ENCODE results near the gene DENND6B. TPM values are rescaled to one million over a fixed set of nuclear protein-coding genes. Genes with fewer than 3 reads are reported as not detected.
"Not testable (repeated sequence)": the region's sequence is repeated elsewhere in the genome, so short reads cannot be mapped to it uniquely, and the experiment has no call there.

The DENND6B gene, protein sequence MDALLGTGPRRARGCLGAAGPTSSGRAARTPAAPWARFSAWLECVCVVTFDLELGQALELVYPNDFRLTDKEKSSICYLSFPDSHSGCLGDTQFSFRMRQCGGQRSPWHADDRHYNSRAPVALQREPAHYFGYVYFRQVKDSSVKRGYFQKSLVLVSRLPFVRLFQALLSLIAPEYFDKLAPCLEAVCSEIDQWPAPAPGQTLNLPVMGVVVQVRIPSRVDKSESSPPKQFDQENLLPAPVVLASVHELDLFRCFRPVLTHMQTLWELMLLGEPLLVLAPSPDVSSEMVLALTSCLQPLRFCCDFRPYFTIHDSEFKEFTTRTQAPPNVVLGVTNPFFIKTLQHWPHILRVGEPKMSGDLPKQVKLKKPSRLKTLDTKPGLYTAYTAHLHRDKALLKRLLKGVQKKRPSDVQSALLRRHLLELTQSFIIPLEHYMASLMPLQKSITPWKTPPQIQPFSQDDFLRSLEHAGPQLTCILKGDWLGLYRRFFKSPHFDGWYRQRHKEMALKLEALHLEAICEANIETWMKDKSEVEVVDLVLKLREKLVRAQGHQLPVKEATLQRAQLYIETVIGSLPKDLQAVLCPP
- total RNA-seq (2014; rRNA removed), result 2.8 and 3.5 TPM in 2 replicates
- polyA plus RNA-seq (2012), result 4.5 TPM

DNA sequence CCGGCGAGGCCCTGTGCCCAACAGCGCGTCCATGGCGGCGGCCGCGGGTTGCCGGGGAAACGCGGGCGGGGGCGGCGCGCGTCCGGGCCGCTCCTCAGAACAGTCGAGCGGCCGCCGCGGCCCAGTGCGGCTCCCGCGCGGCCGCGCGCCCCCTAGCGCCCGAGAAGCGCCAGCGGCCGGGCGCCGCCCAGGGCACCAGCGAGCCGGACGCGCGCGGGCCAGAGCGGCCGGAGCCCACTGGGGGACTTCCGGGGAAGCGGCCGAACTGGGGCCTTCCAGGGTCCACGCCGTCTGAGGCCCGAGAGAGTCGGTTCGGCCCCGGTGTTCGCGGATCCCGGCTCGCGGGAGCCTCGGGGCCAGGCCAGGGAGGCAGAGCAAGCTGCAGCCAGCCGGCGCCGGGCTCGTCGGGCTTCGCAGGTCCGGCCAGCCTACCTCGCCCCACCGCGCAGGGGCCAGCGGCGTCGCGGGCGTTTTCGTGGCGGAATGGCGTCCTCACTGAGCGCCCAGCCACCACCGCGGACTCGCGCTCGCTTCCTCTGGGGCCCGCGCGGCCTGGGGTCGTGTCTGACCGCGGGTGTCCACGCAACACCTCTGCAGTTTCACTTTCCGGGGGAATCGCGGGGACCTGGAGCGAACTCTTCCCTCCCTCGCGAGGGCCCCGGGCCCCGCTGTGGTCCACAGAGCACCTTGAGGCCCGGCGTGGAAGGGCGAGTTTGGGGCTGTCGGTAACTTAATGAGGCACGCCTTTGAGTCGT is at the start of gene DENND6B:
TSS of gene DENND6B (minus strand) at position 57 of the 755 bp plus-strand sequence. CDS start at position 33, 24 bp downstream.
- peak; percentile 73 for DNase-seq (ENCODE audit: low read depth)

DNA sequence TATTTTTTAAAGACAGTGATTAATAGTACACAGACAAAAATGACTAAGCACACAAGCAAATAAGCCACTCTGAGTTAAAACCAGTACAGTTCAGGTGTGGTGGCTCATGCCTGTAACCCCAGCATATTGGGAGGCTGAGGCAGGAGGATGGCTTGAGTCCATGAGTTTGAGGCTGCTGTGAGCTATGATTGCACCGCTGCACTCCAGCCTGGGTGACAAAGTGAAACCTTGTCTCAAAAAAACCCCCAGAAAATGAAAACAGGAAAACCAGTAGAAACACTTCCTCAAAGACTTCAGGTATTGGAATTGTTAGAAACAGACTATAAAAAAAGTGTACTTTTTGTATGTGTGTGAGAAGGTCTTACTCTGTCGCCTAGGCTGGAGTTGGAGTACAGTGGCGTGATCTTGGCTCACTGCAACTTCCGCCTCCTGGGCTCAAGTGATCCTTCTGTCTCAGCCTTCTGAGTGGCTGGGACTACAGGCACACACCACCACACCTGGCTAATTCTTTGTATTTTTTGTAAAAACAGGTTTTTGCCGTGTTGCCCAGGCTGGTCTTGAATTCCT is 49.4 kb upstream of the DENND6B start:
- no peak for DNase-seq (ENCODE audit: low read depth)

DNA sequence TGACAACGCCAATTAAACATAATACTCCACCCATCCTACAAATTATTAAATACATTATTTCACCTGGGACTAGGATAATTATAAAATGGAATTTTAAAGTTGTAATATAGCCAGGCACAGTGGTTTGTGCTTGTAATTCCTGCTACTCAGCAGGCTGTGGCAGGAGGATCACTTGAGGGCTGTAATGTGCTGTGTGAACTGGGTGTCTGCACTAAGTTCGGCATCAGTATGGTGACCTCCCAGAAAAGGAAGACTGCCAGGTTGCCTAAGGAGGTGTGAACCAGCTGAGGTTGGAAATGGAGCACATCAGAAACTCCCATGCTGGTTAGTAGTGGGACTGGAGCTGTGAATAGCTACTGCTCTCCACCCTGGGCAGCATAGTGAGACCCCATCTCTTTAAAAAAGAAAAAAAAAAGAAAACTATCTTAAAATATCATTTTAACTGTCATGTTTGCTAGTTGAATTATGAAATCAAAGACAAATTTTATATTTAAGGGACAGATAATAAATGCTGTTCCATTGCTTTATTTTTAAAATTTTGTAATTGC is 44.4 kb upstream of the DENND6B start:
- no peak for DNase-seq (ENCODE audit: low read depth)

DNA sequence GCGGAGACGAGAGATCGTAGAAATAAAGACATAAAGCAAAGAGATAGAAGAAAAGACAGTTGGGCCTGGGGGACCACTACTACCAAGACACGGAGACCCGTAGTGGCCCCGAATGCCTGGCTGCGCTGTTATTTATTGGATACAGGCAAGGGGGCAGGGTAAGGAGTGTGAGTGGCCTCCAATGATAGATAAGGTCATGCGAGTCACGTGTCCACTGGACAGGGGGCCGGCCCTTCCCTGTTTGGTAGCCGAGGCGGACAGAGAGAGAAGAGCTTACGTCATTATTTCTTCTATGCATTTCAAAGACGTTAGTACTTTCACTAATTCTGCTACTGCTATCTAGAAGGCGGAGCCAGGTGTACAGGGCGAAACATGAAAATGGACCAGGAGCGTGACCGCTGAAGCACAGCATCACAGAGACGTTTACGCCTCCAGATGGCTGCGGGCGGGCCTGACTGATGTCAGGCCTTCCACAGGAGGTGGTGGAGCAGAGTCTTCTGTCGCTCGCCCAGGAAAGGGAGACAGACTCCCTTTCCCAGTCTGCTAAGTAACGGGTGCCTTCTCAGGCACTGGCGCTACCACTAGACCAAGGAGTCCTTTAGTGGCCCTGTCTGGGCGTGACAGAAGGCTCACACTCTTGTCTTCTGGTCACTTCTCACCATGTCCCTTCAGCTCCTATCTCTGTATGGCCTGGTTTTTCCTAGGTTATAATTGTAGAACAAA is 41.1 kb upstream of the DENND6B start:
- no peak for DNase-seq (ENCODE audit: low read depth)

DNA sequence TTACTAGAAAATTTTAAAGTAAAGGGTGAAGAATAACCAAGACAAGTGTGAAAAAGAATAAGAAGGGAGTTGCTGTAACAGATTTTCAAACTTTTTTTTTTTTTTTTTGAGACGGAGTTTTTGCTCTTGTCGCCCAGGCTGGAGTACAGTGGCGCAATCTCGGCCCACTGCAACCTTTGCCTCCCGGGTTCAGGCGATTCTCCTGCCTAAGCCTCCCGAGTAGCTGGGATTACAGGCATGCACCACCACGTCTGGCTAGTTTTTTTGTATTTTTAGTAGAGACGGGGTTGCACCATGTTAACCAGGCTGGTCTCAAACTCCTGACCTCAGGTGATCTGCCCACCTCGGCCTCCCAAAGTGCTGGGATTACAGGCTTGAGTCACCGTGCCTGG is 37.0 kb upstream of the DENND6B start:
- DNase-seq (ENCODE audit: low read depth), result not testable (repeated sequence)

DNA sequence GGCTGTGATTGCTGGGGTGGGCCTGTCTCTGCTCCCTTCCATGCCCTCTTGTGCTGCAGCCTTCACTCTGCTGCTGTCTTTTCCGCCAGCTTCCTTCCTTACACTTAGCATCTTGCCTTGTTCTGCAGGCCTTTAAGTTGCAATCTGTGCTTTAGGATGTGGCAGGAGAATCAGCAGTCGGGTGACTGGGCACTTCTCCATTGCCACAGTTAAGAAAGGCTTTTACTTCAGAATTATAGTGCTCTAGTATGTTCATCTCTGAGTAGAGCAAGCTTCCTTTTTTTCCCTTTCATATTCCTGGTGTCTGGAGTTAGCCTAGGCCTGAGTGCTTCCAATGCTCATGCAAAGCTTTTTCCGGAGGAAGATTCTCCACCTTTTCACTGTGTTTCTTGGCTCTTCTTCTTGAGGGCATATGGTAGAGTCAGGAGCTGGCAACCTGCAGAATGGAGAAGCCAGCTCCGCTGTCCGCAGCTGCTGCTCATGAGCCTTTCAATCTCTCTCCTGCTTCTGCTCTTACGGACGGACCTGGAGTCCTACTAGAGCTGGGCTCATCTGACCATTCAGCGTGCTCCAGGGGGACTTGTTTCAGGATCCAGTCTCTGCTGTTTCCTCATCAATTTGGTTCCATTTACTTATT is 36.5 kb upstream of the DENND6B start:
- DNase-seq (ENCODE audit: low read depth), result no peak

DNA sequence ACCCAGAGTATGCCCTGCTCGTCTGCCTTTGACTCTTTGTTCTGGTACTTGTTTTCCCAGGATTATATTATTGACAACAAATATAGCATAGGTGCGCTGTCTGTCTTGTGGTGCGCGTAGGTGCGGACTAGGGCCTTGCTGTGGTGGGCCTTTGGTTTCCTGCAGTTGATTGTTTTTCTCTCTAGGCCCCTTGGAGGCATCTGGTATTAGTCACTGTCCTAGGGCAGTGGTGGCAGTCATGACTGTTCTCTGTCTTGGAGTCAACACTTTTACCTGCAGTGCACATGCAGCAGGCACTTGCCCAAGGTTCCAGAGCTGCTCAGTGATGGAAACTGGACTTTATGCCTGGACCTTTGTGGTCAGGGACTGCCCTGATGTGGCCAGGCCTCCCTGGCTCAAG is 34.9 kb upstream of the DENND6B start:
- DNase-seq (ENCODE audit: low read depth), result no peak

DNA sequence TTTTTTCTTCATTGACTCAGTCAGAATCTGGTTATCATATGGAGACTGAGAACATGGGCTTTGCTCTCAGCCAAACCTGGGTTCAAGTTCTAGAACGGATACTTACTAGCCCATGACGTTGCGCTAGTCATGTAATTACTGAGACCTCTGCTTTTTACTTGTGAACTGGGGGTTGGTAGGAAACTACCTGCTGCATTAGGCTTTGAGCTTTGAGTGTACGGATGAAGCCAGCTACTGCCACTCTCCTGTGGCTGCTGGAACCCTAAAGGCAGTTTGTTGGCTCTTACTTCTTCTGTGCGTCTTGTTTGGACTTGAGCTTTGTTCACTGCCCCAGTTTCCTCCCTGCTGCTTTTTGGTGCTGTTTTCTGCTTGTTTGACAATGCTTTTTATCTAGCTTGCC is 34.4 kb upstream of the DENND6B start:
- DNase-seq (ENCODE audit: low read depth), result no peak

DNA sequence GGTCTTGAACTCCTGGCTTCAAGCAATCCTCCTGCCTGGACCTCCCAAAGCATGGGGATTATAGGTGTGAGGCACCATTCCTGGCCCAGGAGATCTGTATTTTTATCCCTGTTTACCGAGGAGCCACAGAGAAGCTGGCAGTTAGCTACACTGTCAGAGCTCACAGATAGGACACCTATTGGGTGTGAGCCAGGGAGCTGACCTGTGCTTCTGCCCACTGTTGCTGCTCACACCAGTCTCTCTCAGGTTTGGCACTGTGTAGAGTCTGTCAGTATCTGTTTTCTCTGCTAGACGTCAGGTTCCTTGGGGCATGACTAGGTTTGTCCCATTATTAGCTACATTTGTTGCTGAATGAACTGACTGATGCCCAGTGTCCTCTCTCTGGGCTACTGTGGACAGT is 33.8 kb upstream of the DENND6B start:
- DNase-seq (ENCODE audit: low read depth), result no peak

DNA sequence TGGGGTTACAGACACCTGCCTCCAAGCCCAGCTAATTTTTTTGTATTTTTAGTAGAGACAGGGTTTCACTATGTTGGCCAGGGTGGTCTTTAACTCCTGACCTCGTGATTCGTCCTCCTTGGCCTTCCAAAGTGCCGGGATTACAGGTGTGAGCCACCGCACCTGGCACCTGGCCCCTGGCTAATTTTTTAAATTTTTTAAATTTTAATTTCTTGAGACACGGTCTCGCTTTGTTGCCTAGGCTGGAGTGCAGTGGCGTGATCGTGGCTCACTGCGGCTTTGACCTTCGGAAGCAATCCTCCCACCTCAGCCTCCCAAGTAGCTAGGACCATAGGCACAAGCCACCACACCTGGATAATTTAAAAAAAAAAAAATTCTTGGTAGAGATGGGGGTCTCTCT is 30.9 kb upstream of the DENND6B start:
- no peak for DNase-seq (ENCODE audit: low read depth)

DNA sequence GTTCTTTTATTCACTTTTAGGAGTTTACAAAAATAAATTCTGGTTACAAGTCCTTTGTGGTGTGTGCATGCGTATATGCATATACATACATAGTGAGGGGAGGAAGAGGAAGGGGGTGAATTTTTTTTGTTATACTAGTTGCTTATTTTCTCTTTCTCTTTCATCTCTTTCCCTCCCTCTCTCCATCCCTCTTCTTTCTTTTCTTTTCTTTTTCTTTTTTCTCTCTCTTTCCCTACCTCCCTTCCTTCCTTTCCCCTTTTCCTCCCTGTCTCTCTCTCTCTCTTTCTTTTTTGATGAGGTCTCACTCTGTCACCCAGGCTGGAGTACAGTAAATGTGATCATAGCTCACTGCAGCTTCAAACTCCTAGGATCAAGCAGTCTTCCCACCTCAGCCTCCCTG is 30.4 kb upstream of the DENND6B start:
- DNase-seq (ENCODE audit: low read depth), result no peak

DNA sequence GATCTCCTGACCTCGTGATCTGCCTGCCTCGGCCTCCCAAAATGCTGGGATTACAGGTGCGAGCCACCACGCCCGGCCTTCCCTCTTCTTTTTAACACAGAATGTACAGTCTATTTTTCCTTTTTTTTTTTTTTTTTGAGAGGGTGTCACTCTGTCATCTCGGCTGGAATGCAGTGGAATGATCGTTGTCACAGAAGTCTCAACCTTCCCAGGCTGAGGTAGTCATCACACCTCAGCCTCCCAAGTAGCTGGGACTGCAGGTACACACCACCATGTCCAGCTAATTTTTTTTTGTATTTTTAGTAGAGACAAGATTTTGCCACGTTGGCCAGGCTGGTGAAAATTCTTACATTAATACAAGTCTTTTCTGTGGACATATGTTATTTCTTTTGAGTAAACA is 29.4 kb upstream of the DENND6B start:
- DNase-seq (ENCODE audit: low read depth), result no peak

DNA sequence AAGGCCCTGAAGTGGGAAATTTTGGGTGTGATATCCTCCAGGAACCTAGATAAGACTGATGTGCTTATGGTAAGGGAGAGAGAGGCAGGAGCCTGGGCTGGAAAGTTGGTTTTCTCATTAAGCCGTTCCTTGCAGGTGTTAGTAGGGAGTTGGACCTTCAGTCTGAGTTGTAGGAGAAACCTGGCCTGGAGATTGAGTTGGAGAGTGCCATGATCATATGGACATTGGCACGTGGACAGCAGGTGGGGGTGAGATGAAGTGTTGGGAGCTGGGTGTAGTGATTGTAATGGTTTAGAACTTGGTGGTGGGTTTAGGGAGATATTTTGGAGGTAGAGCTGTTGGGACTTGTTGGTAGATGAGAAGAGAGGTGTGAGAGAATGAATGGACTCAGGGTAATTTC is 21.2 kb upstream of the DENND6B start:
- no peak for DNase-seq (ENCODE audit: low read depth)

DNA sequence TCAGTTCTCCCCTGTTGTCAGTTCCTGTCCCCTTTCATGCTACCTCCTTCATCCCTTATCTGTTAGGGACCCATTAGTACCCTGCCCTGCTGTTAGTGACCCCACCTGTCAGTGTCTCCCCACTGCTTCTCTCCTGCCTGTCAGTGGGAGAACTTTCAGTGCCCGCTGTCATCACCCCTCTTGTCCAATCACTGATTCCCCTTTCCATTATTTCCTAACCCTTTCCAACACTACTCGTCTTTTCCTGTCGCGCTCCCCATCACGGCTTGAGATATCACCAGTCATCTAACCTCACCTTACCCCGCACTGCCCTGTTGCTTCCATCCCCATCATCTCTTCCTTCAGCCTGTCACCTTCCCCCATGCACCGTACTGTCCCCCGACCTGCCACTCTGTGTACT is 20.3 kb upstream of the DENND6B start:
- DNase-seq (ENCODE audit: low read depth), result no peak

DNA sequence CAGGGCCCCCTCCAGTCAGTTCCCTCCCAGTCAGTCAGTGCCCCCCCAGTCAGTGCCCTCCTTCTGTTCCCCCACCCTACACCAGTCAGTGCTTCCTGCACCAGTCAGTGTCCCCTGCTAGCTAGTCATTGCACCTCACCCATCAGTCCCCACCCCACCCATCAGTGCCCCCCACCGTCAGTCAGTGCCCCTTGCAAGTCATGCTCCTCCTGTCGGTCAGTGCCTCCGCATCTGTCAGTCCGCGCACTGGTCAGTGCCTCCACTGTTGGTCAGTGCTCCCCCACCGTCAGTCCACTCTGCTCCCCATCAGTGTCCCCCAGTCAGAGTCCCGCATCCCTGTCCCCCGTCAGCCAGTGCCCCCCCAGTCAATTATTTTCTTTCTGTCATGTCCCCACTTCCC is 19.7 kb upstream of the DENND6B start:
- DNase-seq (ENCODE audit: low read depth), result no peak

DNA sequence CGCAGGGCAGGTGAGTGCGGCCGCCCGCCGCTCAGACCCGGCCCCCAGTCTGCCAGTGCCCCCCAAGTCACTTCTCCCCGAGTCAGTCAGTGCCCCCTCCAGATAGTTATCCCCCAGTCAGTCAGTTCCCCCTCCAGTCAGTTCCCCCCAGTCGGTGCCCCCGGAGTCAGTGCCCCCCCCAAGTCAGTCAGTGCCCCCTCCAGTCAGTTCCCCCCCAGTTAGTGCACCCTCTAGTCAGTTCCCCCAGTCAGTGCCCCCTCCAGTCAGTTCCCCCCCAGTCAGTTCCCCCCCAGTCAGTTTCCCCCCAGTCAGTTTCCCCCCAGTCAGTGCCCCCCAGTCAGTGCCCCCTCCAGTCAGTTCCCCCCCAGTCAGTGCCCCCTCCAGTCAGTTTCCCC is 16.7 kb upstream of the DENND6B start:
- no peak for DNase-seq (ENCODE audit: low read depth)

DNA sequence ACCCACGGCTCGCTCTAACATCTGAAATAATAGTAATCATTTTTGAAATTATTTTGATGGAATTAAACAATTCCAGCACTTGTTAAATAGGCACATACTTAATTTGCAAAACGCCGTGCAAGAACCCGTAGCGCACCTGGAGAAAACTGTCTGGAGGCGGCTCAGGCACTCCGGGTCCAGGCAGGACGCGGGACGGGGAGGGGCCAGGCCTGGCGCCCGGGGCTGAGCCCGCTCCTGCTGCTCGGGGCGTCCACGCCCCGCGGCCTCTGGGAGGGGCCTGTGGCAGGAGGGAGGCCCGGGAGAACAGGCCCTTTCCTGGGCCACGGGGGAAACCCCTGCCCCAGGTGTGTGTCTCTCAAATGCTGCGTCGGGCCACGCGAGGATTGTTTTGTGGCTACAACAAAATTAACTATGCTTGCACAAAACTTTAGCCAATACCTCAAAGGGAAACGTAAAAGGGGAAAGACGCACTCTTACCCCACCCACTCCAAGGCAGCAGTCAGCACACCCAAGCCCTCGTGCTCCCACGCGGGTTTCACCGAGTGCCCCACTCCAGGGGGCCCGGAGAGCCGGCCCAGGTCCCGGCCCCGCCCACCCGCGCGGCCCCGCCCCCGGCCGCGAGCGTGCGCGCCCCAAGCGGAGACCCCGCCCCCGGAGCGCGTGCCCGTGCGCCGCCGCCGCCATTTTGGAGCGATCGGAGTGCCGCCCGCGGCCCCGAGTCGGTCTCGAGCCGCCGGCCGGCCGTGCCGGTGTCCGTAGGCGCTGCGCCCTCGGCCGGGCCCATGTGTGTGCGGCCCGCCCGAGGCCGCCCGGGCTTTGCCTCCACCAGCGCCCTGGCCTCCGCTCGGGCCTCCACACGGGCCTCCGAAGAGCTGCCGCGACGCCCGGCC is 16.1 kb upstream of the DENND6B start, which contains the start of gene PPP6R2:
TSS of gene PPP6R2 (plus strand) at position 677 of the 890 bp plus-strand sequence. CDS start 50,582 bp downstream, outside the sequence.
- peak; percentile 61 for DNase-seq (ENCODE audit: low read depth)

DNA sequence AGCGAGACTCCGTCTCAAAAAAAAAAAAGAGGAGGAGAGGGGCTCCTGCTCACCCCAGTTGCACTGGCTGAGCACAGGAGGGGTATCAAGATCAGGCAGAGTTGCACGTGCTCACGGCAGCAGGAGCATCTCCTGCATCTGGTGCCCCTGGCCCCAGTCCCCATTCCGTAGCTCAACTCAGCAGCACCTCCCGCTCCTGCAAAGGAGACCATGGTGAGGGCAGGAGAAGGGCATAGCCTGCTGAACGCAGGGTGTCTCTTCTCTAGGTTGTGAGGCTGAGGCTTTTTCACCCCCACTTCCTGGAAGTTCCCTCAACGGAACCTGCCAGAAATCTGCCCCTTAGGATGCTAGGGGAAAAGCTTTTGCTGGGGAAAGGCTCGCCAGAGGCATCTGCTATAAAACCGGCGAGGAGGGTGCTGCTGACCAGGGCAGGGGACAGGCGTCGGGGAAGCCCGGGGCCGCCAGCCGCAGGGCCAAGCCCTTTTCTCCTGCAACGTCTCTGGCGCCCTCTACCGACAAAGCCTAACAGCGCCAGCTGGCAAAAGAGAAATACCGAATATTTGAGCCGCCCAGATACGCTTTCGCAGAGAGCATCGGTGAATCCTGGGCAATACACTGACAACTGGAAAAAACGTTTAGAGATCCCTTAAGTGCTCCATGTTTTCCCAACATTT is 15.3 kb upstream of the DENND6B start:
- DNase-seq (ENCODE audit: low read depth), result peak; percentile 85

Measured in LHCN-M2 (cell line).